ENCODE measurements around the gene FXR2.
A peak's percentile ranks its signal among the peaks of the same experiment; 100 is the strongest.

Gene FXR2

DNA sequence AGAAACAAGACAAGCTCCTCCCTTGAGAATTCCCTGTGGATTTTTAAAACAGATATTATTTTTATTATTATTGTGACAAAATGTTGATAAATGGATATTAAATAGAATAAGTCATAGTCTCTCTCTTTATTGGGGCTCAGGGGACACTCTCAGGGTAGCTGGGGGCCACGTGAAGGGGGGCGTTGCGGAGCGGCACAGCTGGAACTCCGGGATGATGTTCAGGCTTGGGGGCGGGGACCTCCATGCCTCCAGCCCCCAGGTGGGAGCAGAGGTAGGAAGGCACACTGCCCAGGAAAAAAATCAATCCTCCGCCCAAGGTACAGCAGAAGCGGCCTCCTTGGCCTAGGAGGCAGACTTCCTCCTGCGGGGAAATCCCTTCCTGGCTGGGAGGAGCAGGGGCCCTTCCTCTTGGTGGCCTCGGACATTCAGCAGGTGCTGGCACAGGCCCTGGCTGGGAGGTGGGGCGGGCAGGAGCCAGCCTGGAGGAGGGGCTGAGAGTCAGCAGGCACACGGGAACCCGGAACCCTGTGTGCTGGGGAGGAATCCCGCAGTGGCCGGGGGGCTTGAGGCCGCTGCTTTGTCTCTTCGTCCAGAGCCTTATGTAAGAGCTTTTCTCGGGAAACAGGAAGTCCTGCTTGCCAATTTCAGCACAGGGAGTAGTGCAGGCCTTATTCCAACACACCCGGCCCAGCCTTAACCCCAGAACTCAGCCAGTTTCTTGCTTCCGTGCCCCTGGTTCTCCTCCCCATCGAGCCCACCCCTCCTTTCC is 56.7 kb downstream of the FXR2 start:
- Mint-ChIP-seq H3K27me3 (no peaks in the 10 kb centered on the region), H3K27ac (peak overlapping the region; percentile 98), H3K9me3 (no peaks in the 10 kb centered on the region), H3K4me3 (peak overlapping the region; percentile 85), H3K36me3 (peaks cover 9% of the 10 kb centered on the region), H3K4me1 (peaks cover 80% of the 10 kb centered on the region)
- peak; percentile 70 for ATAC-seq

DNA sequence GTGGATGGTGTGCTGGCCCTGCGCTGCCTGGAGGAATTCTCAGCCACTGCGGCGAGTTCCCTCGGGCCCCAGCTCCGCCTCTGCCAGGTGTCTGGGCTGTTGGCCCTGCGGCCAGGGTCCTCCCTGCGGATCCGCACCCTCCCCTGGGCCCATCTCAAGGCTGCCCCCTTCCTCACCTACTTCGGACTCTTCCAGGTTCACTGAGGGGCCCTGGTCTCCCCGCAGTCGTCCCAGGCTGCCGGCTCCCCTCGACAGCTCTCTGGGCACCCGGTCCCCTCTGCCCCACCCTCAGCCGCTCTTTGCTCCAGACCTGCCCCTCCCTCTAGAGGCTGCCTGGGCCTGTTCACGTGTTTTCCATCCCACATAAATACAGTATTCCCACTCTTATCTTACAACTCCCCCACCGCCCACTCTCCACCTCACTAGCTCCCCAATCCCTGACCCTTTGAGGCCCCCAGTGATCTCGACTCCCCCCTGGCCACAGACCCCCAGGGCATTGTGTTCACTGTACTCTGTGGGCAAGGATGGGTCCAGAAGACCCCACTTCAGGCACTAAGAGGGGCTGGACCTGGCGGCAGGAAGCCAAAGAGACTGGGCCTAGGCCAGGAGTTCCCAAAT is 57.4 kb downstream of the FXR2 start:
- Mint-ChIP-seq H3K4me1 (peaks cover 78% of the 10 kb centered on the region), H3K9me3 (no peaks in the 10 kb centered on the region), H3K27ac (peak overlapping the region; percentile 98), H3K4me3 (no peak overlapping the region), H3K36me3 (peaks cover 4% of the 10 kb centered on the region), H3K27me3 (no peaks in the 10 kb centered on the region)
- no peak for ATAC-seq

DNA sequence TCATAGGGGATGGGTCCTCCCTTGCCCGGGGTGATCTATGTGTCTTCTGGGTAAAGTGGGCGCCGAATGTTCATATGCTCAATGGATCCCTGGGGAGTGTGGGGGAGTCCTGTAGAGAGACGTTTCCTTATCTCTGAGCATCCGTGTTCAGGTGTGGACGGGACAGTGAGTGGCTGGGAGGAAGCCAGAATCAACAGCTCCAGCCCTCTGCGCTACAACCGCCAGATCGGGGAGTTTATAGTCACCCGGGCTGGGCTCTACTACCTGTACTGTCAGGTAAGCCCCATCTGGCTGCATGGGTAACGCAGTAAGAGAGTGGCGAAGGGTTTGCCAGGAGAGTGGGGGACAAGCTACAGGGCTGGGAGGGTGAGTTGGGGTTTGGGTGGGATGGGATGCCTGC is 58.1 kb downstream of the FXR2 start:
- Mint-ChIP-seq H3K27me3 (no peaks in the 10 kb centered on the region), H3K36me3 (peaks cover 4% of the 10 kb centered on the region), H3K4me1 (peaks cover 84% of the 10 kb centered on the region), H3K27ac (peak overlapping the region; percentile 44), H3K4me3 (no peak overlapping the region), H3K9me3 (no peaks in the 10 kb centered on the region)
- ATAC-seq = no peak

DNA sequence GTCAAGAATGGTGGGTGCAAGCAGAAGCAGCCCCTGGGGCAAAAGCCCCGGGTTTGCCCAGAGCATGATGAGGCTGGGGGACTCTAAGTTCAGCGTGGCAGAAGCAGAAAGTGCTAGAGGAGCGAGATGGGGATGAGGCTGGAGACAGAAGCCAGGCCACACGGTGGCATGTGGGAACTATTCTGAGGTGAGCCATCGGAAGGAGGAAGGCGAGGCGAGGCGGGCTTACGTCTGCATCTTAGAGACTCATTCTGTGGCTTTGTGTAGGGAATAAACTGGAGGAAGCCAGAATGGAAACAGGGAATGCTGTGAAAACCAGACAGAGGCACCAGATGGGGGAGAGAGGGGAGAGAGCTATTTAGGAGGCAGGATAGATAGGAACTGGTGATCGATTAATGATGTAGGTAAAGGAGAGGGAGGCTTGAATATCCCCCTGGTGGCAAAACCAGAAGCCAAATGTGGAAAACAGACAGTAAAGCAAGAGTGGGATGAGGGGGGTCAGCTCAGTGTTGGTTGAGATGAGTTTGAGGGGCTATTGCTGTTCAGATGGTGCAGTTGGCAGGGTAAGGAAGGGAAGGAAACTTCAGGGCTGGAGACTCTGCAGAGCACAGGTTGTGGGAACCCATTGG is 59.3 kb downstream of the FXR2 start:
- H3K4me1 Mint-ChIP-seq = peaks cover 84% of the 10 kb centered on the region

DNA sequence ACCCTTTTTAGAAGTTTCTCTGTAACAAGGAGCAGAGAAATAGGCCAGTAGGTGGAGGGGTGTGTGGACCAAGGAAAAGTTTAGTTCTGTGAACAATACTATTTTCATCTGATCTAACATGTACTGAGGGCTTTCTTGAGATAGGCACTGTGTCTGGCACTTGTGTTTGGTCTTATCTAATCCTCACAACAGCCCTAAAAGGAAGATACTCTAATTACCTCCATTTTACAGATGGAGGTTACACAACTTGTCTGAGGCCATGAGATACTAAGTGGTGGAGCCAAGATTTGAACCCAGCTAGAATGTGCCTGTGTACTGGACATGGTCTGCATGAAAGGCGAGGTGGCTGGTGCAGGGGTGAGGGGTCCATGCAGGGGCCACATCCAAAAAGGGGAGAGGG is 61.3 kb downstream of the FXR2 start:
- Mint-ChIP-seq H3K36me3 (peaks cover 4% of the 10 kb centered on the region), H3K9me3 (no peaks in the 10 kb centered on the region), H3K4me1 (peaks cover 78% of the 10 kb centered on the region), H3K4me3 (no peak overlapping the region), H3K27me3 (no peaks in the 10 kb centered on the region), H3K27ac (peak overlapping the region; percentile 82)
- no peak for ATAC-seq

More for the DNA sequence above, 59.3 kb downstream of the FXR2 start:
- Mint-ChIP-seq H3K36me3 (peaks cover 4% of the 10 kb centered on the region), H3K4me3 (no peak overlapping the region), H3K27ac (peak overlapping the region; percentile 46), H3K27me3 (no peaks in the 10 kb centered on the region), H3K9me3 (no peaks in the 10 kb centered on the region)
- ATAC-seq = no peak

DNA sequence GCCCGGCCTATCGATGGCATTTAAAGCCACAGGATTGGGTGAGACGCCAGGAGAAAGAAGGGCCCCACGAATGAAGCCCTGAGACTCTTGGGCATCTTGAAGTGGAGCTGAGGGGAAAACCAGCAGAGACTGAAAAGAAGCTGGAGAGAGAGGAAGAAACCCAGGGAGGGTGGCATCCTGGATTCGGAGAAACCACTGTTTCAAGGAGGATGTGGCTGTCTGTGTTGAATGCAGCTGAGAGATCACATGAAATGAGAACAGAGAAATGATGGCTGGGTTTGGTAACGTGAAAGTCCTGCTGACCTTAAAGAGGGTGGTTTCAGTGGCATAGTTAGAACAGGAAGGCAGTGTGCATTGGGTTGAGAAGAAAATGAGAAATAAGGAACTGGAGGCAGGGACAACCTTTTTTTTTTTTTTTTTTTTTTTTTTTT is 62.1 kb downstream of the FXR2 start:
- Mint-ChIP-seq H3K4me1 (peaks cover 78% of the 10 kb centered on the region), H3K36me3 (peaks cover 4% of the 10 kb centered on the region), H3K4me3 (peak overlapping the region; percentile 1), H3K27ac (peak overlapping the region; percentile 82), H3K9me3 (no peaks in the 10 kb centered on the region), H3K27me3 (no peaks in the 10 kb centered on the region)
- ATAC-seq = peak; percentile 91

DNA sequence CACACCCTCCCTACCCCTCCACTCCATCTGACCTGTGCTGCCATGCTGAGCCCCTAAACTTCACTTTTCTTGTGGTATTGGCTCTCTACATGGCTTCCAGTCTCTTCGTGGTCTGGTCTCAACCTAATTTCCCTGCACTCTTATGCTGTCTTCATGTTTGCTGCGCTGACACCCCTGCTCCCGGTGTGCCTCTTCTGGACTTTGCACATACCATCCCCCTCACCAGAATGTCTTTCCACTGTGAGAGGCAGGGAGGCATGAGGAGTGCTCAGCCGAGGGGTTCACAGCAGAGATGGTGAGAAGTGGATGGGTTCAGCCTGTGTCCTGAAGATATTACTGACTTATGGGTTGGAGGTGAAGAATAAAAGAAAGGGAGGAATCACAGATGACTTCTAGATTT is 63.3 kb downstream of the FXR2 start:
- no peak for ATAC-seq
- no peaks in the 10 kb centered on the region for H3K27me3 Mint-ChIP-seq
- H3K27ac Mint-ChIP-seq = peak overlapping the region; percentile 82
- H3K9me3 Mint-ChIP-seq = no peaks in the 10 kb centered on the region
- no peak overlapping the region for H3K4me3 Mint-ChIP-seq
- peaks cover 4% of the 10 kb centered on the region for H3K36me3 Mint-ChIP-seq
- H3K4me1 Mint-ChIP-seq = peaks cover 74% of the 10 kb centered on the region

DNA sequence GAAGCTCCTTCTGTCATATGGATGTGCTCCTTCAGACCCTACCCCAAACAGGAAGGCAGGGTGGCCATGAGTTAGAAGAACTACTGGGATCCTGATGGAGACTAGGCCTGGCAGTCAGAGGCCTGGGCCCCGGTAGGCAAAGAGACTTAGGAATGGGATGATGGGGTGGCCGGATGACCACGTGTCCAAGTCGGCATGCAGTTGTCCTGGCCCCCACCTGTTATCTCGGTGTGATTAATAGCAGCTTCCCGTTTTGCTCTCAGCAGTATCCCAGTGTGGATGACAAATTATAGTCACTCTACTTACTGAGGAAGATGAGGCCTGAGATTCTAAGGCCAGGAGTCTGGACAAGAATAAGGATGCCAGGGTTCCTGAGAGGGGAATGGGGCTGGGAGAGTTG is 64.4 kb downstream of the FXR2 start:
- Mint-ChIP-seq H3K4me3 (no peak overlapping the region), H3K27me3 (no peaks in the 10 kb centered on the region), H3K9me3 (no peaks in the 10 kb centered on the region), H3K27ac (peak overlapping the region; percentile 82), H3K4me1 (peaks cover 67% of the 10 kb centered on the region), H3K36me3 (peaks cover 4% of the 10 kb centered on the region)
- no peak for ATAC-seq

DNA sequence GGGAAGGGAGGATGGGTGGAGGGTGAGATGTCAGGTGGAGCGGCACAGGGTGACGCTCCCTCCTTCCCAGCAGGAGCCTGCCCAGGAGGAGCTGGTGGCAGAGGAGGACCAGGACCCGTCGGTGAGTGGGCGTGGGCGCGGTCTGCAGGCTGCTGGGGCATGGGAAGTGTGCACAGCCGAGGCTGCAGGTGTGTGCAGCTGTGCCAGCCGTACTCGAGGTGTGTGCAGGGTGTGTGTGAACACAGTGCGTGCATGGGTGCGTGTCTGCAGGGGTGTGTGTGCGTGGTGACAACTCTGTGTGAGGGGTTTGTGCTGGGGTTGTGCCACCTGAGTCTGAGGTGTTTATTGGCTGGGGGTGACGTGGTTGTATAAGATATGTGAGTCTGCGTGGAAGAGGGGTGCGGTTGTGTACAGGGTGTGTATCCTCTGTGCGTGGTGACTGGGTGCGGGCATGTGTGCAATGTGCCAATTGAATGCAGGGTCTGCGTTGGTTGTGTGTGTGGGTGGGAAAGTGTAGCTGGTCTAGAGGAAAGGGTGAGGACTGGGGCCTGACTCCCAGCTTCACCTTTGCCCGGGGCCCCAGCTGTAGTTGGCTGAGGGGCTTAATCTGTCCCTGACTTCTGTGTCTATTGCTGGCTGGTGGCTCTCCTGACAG is 65.2 kb downstream of the FXR2 start:
- Mint-ChIP-seq H3K36me3 (peaks cover 4% of the 10 kb centered on the region), H3K4me1 (peaks cover 59% of the 10 kb centered on the region), H3K9me3 (no peaks in the 10 kb centered on the region), H3K27me3 (no peaks in the 10 kb centered on the region), H3K4me3 (peak overlapping the region; percentile 64), H3K27ac (peak overlapping the region; percentile 82)
- peak; percentile 64 for ATAC-seq

DNA sequence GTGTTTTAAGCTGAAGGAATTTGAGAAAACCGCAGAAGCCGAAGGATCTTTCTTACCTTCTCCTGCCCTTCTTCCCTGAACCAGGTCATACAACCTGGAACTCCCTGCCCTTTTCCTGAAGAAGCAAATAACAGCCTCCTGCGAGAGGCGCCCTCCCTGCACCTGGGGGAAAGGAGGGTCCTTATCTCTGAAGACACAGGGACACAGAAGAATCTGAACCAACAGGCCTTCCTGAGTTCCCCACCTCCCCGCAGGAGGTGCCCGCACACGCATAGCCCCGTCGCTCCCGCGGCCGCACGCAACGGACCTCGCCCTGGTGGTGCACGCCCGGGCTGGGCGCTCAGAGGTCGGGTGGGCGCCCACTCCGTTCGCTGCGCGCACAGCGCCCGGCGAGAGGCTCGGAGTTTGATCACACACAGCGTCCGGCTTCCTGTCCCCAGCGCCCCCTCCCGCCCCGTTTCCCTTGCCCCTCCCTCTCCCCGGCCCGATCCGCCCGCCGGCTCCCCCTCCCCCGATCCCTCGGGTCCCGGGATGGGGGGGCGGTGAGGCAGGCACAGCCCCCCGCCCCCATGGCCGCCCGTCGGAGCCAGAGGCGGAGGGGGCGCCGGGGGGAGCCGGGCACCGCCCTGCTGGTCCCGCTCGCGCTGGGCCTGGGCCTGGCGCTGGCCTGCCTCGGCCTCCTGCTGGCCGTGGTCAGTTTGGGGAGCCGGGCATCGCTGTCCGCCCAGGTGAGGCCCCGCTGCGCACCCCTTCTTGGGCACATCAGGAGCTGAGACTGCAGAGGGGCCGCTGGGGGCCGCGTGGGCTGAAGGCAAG is 65.9 kb downstream of the FXR2 start, which contains the start of gene TNFSF12:
TSS of gene TNFSF12 (plus strand) at position 474 of the 816 bp plus-strand sequence. CDS start at position 570, 96 bp downstream.
- peaks cover 4% of the 10 kb centered on the region for H3K36me3 Mint-ChIP-seq
- H3K27ac Mint-ChIP-seq = peak within 1 kb of the TSS; percentile 82
- H3K4me1 Mint-ChIP-seq = peaks cover 56% of the 10 kb centered on the region
- ATAC-seq = peak; percentile 75
- H3K9me3 Mint-ChIP-seq = no peaks in the 10 kb centered on the region
- no peaks in the 10 kb centered on the region for H3K27me3 Mint-ChIP-seq
- H3K4me3 Mint-ChIP-seq = peak within 1 kb of the TSS; percentile 79

DNA sequence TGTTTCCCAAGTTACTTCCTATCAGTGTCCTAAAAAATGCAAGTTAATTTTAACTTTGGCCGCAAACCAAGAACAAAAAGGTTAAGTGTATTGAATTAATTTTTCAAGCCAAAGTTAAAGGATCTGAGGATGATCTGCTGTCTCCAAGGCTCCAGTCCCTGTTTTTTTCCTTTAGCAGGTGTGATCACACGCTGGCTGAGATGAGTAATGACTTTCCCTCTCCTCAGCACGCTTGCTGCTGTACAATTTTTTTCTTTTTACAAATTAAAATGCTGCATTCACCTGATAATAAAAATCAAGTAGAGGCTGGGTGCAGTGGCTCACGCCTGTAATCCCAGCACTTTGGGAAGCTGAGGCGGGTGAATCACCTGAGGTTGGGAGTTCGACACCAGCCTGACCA is 69.8 kb downstream of the FXR2 start:
- Mint-ChIP-seq H3K9me3 (no peaks in the 10 kb centered on the region), H3K4me3 (no peak overlapping the region), H3K27ac (no peak overlapping the region), H3K36me3 (no peaks in the 10 kb centered on the region), H3K4me1 (peaks cover 22% of the 10 kb centered on the region), H3K27me3 (no peaks in the 10 kb centered on the region)
- ATAC-seq = no peak

All from stimulated activated memory B cell treated with anti-CD40 and anti-IgM and Interleukin-4, amounts not matched to agents 10 μg/mL and 1 μg/mL and 100 μg/mL, for 72 hours (primary cell).